GM19468 (cell line): Measurements from ENCODE around the gene MTA2.

Source experiments
- ATAC-seq: cut with Tn5 transposase; IDR thresholded peaks from one replicate; pipeline ENCODE4 v1.9.1; 2021; ENCODE audit warnings: mild to moderate bottlenecking, moderate library complexity, moderate number of reproducible peaks; ENCODE audit not compliant: unreplicated experiment; ENCODE audit errors: extremely low read depth

MTA2 gene

GRCh38 chr11:62613291-62613778 is 11.7 kb upstream of the MTA2 start:
- ATAC-seq = no peak

DNA sequence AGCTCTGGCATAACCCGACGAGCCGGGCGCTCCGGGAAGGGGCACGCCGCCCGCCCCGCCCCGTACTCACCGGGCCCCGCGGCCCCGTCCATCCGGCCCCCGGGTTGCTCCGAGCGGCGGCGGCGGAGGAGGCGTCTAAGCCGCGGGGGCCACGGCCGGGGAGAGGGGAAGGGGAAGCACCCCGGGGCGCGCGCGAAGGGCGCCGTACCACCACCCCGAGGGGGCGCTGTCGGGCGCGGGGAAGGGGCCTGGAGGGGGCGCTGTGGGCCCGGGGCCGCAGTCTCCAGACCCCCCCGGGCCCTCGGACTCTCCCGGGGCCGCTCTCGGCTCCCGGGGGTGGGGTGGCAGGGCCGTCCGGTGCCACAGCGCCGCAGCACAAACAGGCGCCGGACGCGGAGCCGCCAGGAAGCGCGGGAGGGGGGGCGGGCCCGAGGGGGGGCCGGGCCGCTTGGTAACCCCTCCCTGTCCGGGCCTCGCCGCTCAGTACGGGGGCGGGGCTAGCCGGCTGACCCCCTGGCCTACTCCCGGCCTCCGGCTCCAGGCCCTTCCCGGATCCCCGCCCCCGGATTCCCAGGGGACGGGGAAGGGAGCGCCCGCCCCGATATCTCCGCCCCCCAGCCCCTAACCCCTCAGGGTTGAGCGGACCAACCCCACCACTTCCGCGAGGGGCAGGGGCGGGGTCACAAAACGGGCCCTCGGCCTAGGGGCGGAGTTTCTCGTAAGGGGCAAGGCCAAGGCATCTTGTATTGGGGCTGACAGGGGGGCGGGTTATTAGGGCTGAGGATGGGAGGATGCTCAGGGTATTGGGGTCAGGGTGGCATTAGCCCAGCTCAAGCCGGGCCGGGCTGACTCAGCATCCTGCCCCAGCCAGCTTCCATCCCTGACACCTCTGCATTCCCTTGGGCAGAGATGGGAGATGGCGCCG is 11.0 kb upstream of the MTA2 start, which contains the start of the genes EML3 and ROM1:
EML3 (minus strand) TSS at position 410 of the 925 bp plus-strand sequence; CDS start at position 92, 318 bp downstream.
ROM1 (plus strand) TSS at position 892 of the 925 bp plus-strand sequence; CDS start at position 917, 25 bp downstream.
- peak; percentile 41 for ATAC-seq

- no peak for ATAC-seq
These were observed 10.2 kb upstream of the MTA2 start for GRCh38 chr11:62611705-62612365.

DNA sequence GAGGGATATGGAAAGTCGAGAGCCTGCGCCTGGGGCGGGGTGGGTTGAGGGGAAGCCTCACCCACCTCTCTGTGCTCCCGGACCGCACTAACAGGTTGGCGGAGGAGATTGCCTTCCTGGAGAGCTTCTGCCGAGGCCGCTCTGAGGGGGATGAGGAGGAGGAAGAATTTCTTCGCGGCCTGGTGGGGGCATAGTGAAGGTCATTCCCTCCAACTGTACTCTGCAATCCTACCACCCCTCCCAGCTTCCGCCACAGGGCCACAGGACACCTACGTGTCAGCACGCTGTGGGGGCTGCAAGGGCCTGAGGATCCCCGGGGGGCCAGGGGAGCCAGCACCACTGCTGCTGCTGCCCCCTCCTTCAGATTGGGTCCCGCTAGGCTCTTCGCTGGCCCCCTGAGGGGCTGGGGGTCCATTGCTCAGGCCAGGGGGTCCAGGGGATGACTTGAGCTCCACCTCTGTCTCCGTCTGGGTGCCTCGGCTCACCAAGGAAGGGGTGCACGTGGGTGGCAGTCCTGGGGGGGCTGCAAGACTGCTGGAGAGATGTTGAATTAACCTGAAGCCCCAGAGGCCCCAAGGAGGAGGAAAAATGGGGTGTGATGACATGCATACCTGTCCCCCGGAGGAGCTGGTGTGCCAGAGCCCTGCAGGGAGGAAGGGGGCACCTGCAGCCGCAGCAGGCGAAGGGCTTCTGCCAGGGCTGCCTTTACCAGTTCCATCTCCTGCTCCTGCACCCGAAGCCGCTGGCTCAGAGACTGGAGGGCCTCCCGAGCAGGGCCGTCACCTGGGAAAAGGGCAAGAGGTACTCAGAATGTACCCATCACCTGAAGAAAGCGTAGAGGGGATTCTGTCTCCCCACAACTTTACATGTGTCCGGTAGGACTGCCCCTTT is 9.4 kb upstream of the MTA2 start:
- ATAC-seq = no peak

- ATAC-seq = no peak
These were observed 8.7 kb upstream of the MTA2 start for GRCh38 chr11:62610403-62610802.

DNA sequence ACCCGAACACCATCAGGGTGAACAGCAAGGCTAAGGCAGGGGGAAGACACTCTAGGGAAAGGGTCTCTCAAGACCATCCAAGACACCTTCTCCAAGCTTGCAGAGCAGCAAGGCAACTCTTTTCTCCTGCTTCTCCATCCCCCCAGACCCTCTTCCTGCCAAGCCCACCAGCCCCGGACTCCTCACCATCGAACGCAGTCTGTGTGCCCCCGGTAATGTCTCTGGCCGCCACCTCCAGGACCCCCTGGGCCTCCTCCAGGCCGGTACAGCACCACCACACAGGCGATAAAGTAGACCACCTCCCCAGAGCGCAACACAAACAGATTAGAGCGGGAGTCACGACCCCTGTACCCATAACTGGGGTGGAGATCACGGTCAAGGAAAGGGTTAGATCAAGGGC is 7.1 kb upstream of the MTA2 start:
- ATAC-seq = no peak

DNA sequence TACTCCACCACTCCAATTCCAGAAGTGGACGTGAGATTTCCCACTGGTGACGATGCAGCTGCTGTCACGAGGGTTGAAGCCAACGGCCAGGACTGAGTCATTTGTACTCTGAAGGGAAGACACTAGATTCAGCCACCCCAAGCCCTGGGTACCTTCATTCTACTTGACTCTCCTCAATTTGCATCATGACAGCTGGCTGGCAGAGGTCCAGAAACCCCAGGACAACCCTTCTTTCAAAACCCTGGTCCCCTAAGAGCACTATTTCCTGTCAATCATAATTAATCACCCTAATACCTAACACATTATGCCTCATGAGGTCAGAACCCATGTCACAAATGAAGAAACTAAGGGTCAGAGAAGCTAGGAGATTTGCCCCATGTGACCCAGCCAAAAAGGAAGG is 6.0 kb upstream of the MTA2 start:
- ATAC-seq = no peak

DNA sequence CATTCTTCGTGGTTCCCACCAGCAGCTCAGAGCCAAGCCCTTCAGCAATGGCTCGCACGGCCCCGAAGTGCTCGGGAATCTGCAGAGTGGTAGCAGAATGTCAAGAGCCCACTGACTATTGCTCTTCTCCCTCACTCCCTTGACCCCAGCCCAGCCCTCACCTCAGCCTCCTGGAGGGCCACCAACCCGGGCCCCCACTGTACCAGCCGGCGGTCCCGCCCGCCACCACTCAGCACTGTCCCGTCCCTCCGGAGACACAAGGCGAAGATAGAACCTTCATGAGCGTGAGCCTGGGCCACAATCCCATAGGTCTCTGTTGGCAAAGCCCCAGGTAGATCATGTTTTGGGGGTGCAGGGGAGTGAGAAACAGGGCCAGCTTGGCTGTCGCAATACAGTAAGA is 4.2 kb upstream of the MTA2 start:
- ATAC-seq = no peak

DNA sequence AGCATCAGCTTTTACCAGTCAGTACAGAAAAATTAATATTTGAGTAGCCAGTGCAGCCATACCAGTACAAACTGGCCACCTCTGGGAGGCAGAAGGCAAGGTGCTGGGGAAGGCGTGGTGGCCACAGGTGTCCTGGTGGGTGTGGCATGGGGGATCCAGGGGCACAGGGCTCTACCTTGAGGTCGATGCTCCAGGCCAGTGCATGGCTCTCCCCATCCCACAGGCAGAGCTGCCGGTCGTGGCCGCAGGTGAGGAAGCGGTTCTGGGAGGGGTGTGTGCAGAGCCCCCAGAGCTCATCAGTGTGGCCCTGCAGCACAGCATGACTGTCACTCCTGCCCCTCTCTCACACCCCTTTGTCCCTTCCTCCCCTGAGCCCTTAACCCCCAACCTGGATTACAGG is 3.8 kb upstream of the MTA2 start:
- no peak for ATAC-seq

GRCh38 chr11:62604460-62605120 is 2.9 kb upstream of the MTA2 start:
- no peak for ATAC-seq

DNA sequence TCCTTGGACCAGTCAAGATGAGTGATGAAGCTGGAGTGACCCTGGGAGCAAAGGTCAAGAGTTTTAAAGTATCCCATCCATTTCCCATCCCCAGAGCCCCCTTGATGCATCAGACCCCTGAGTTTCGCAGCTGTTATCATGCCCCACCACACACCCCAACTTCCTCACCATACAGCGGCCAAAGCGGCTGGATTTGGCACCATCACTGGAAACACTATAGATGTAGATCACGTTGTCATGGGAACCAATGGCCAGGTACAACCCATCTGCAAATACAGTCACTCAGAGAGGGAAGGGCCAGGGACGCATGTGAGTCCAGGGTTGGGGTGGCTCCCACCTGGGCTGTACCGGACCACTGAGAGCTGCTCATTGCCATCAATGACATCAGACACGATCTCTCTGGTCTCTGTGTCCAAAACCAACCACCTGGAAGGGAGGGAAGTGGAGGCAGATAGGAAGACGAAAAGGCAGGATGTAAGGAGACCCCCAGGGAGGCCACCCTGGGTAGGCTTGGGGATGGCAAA is 2.2 kb upstream of the MTA2 start:
- no peak for ATAC-seq

DNA sequence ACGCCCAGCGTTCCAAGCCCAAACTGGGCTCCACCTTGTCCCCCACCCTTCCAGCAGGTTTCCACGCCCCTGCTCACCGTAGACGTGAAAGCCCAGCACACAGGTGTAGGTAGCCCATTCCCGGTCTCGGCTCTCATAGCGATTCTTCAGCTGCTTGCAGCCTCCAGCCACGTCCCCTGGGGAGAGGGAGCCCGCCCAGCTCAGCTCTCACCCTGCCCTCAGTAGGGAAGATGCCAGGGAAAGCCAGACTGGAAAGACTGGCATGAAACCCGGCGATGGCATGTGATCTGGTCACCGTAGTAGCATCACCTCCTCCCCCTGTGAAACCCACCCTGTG is 1.4 kb upstream of the MTA2 start:
- no peak for ATAC-seq

GRCh38 chr11:62602141-62603071 is 741 bp upstream of the MTA2 start:
- no peak for ATAC-seq

GRCh38 chr11:62601122-62601371 is 618 bp downstream of the MTA2 start:
- no peak for ATAC-seq

DNA sequence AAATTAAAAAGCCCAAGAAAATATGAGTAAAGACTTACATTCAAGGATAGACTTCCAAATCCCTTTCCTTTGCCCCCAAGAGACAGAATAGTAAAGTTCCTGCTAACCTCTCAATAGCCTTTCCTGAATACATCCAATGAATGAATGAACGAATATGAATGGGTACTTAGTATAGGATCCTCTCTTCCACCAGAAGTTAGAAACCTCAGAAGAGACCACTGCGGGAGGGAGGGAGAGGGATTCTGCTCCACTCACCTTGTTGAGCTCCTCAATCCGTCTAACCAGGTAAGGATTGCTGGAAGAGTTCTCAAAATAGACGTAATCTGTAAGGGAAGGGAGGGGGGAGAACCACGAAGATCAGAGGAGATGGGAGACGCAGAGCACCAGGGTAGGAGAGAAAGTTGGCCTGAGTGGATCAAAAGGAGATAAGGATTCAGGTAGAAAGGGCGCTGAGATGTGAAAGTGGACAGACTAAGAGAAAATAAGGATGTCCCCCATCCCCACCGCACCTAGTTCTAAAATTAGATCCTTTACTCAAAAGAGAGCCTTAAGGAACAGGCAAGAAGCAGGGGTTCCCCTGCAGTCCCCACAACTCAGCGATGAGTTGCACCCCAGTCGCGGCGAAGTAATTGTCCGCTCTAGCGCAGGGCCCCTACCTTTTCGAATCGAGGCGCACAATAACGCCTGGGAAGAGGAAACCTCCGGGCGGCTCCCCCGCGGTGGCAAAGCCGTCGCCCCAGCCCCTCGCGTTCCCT is 1.1 kb downstream of the MTA2 start:
- ATAC-seq = no peak

DNA sequence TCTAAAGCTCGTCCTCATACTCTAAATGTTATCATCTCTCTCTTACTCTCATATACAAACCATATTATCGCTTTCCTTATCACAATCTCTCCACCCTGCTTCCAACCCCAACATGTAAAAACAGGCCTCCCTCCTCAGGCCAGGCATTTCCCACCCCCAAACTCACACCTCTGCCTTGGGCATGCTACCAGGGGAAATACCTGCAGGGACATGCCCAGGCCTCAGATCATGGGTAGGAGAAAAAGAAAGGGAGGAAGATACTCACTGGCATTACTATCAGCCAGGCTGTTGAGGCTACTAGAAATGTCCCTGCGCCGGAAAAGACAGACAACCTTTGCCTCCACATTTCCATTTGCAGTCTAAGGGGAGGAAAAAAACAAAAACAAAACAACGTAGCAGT is 1.8 kb downstream of the MTA2 start:
- ATAC-seq = no peak

- no peak for ATAC-seq
These were observed 2.5 kb downstream of the MTA2 start for GRCh38 chr11:62599069-62599696.

- no peak for ATAC-seq
These were observed 6.5 kb downstream of the MTA2 start for GRCh38 chr11:62595124-62595523.
